ENCODE results near the gene LZIC.

GRCh38 chr1:9907441-9907840 is 35.8 kb downstream of the LZIC start:
- TF ChIP-seq TCF4 (CRISPR knock-in tag; IDR thresholded peaks at IDR 0.05; ENCODE audit: borderline replicate concordance) (no peak), CREB5 (CRISPR knock-in tag; IDR thresholded peaks at IDR 0.05; ENCODE audit: low read depth) (no peak)
